ENCODE measurements around the gene UCMA. TPM values are rescaled to one million over a fixed set of nuclear protein-coding genes. Genes with fewer than 3 reads are reported as not detected.

The UCMA gene
- total RNA-seq, 4 donors from 2014 or later: not detected

DNA sequence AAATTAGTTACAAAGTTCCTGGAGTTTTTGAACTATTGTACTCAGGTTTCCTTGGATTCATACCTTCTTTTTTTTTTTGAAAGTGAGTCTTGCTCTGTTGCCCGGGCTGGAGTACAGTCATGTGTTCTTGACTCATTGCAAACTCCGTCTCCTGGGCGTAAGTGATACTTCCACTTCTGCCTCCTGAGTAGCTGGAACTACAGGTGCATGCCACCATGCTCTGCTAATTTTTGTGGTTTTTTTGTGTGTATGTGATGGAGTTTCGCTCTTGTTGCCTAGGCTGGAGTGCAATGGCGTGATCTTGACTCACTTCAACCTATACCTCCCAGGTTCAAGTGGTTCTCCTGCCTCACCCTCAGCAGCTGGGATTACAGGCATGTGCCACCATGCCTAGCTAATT lies 50.5 kb downstream of the UCMA start:
- no peak overlapping the region for H3K27ac ChIP-seq
- no peaks in the 10 kb centered on the region for H3K9me3 ChIP-seq
- H3K4me3 ChIP-seq: no peak overlapping the region
- H3K27me3 ChIP-seq: no peaks in the 10 kb centered on the region
- no peaks in the 10 kb centered on the region for H3K36me3 ChIP-seq
- in situ Hi-C loops (cut with MboI; ENCODE audit: low pct_ligation_motif_present in 1 of 4, low pct_unique_long_range_greater_than_20kb in 1 of 4, low sequenced_read_pairs in 3 of 4): no loop called here
- H3K4me1 ChIP-seq: no peaks in the 10 kb centered on the region
- TF ChIP-seq EP300 (IDR thresholded peaks at IDR 0.05; ENCODE audit: low read depth) (no peak), CTCF (IDR thresholded peaks at IDR 0.05) (no peak), POLR2AphosphoS5 (IDR thresholded peaks at IDR 0.05) (no peak), POLR2A (IDR thresholded peaks at IDR 0.05) (no peak)
- WGBS, 2 donors (ENCODE audit: low coverage in 1 of 2): 64 to 89% methylated on average over 5 of the region's 5 CpGs
- intact Hi-C loops (cut with DNase I; ENCODE audit: low total_unique reads): no loop called here
- DNase-seq: no peak

GRCh38 chr10:13182424-13182823 lies 51.8 kb downstream of the UCMA start:
- Histone ChIP-seq H3K4me1 (no peaks in the 10 kb centered on the region), H3K4me3 (no peak overlapping the region), H3K36me3 (no peaks in the 10 kb centered on the region), H3K27ac (no peak overlapping the region), H3K9me3 (no peaks in the 10 kb centered on the region), H3K27me3 (no peaks in the 10 kb centered on the region)
- intact Hi-C loops (cut with DNase I; ENCODE audit: low total_unique reads): no loop called here
- in situ Hi-C loops (cut with MboI; ENCODE audit: low pct_ligation_motif_present in 1 of 4, low pct_unique_long_range_greater_than_20kb in 1 of 4, low sequenced_read_pairs in 3 of 4): no loop called here
- TF ChIP-seq EP300 (IDR thresholded peaks at IDR 0.05; ENCODE audit: low read depth): no peak
- TF ChIP-seq POLR2A (IDR thresholded peaks at IDR 0.05): no peak
- TF ChIP-seq CTCF (IDR thresholded peaks at IDR 0.05): no peak
- DNase-seq: no peak
- 77 to 90% methylated on average over 1 of the region's 1 CpG for WGBS, 2 donors (ENCODE audit: low coverage in 1 of 2)

- Histone ChIP-seq H3K4me3 (no peak overlapping the region), H3K27ac (no peak overlapping the region), H3K36me3 (no peaks in the 10 kb centered on the region), H3K9me3 (no peaks in the 10 kb centered on the region), H3K4me1 (no peaks in the 10 kb centered on the region), H3K27me3 (no peaks in the 10 kb centered on the region)
- in situ Hi-C loops (cut with MboI; ENCODE audit: low pct_ligation_motif_present in 1 of 4, low pct_unique_long_range_greater_than_20kb in 1 of 4, low sequenced_read_pairs in 3 of 4) (no loop called here), intact Hi-C loops (cut with DNase I; ENCODE audit: low total_unique reads) (no loop called here)
- 80 to 83% methylated on average over 1 to 4 of the region's 4 CpGs for WGBS, 2 donors (ENCODE audit: low coverage in 1 of 2)
- DNase-seq: no peak
- TF ChIP-seq EP300 (IDR thresholded peaks at IDR 0.05; ENCODE audit: low read depth): no peak
- TF ChIP-seq CTCF (IDR thresholded peaks at IDR 0.05): no peak
- TF ChIP-seq POLR2AphosphoS5 (IDR thresholded peaks at IDR 0.05): no peak
- no peak for TF ChIP-seq POLR2A (IDR thresholded peaks at IDR 0.05)
Measured at GRCh38 chr10:13180788-13181187, 53.4 kb downstream of the UCMA start.

- Histone ChIP-seq H3K27ac (no peak overlapping the region), H3K4me1 (no peaks in the 10 kb centered on the region), H3K27me3 (no peaks in the 10 kb centered on the region), H3K4me3 (no peak overlapping the region), H3K9me3 (no peaks in the 10 kb centered on the region), H3K36me3 (no peaks in the 10 kb centered on the region)
- TF ChIP-seq EP300 (IDR thresholded peaks at IDR 0.05; ENCODE audit: low read depth) (no peak), POLR2AphosphoS5 (IDR thresholded peaks at IDR 0.05) (no peak), POLR2A (IDR thresholded peaks at IDR 0.05) (no peak), CTCF (IDR thresholded peaks at IDR 0.05) (no peak)
- in situ Hi-C loops (cut with MboI; ENCODE audit: low pct_ligation_motif_present in 1 of 4, low pct_unique_long_range_greater_than_20kb in 1 of 4, low sequenced_read_pairs in 3 of 4): no loop called here
- no peak for DNase-seq
- WGBS, 2 donors (ENCODE audit: low coverage in 1 of 2): 100% methylated on average over 2 of the region's 2 CpGs; no CpG with 5 or more reads in 1 of the 2 donors
- intact Hi-C loops (cut with DNase I; ENCODE audit: low total_unique reads): no loop called here
Measured at GRCh38 chr10:13173616-13174015, 60.6 kb downstream of the UCMA start.

Small RNA genes within 50 kb of the gene (small RNA-seq; reads per million reads assigned to genes)
- 0 reads per million in 4 donors for gene RNU6-6P

Other genes with a start within 250 kb of the UCMA start
- 1 to 10 TPM in 2 of 4 donors, under 1 TPM in 2; 0.75 to 2.2 (median 1.3) TPM for gene CCDC3, start 232.7 kb downstream of the UCMA start, total RNA-seq
- gene OPTN, start 134.2 kb downstream of the UCMA start, total RNA-seq: 10 to 100 TPM; 39.2 to 74.8 (median 66.3) TPM
- gene MCM10, start 72.8 kb downstream of the UCMA start, total RNA-seq: under 1 TPM; 0.41 to 0.75 (median 0.62) TPM
- gene PHYH, start 65.7 kb upstream of the UCMA start, total RNA-seq: 10 to 100 TPM; 16.1 to 90.1 (median 49.2) TPM
- 10 to 100 TPM; 14.6 to 44.6 (median 28.5) TPM for gene SEPHS1, start 113.9 kb upstream of the UCMA start, total RNA-seq